Upper lobe of left lung (tissue), 6 donors: ENCODE measurements around the gene SMARCA1. TPM values are rescaled to one million over a fixed set of nuclear protein-coding genes. Genes with fewer than 3 reads are reported as not detected.
A peak's percentile ranks its signal among the peaks of the same experiment; 100 is the strongest.
"Not testable (repeated sequence)": the region's sequence is repeated elsewhere in the genome, so short reads cannot be mapped to it uniquely, and the experiment has no call there.

ENCODE experiments used
- ATAC-seq, 2 donors: fragments of 200-7000 bp; cut with Tn5 transposase; one replicate each; pipeline ENCODE4 v1.9.1; 2022; ENCODE audit warnings: mild to moderate bottlenecking in 2 of 2, moderate library complexity in 2 of 2; ENCODE audit not compliant: low FRiP score in 2 of 2
- DNase-seq, 2 donors: peaks; one replicate each; pipeline ENCODE4 v3.0.0-alpha.2; 2019 to 2020
- H3K27ac ChIP-seq, 4 donors: fragments of 200-600 bp; sonication (generic); one replicate each; pipeline ENCODE4 v1.5.1; 2016 to 2019
- H3K27me3 ChIP-seq, 4 donors: fragments of 200-600 bp; sonication (generic); one replicate each; pipeline ENCODE4 v1.5.1; 2017 to 2019
- H3K36me3 ChIP-seq, 4 donors: fragments of 200-600 bp; sonication (generic); one replicate each; pipeline ENCODE4 v1.5.1; 2016 to 2019
- H3K4me1 ChIP-seq, 4 donors: fragments of 200-600 bp; sonication (generic); one replicate each; pipeline ENCODE4 v1.5.1; 2018 to 2019
- H3K4me3 ChIP-seq, 4 donors: fragments of 200-600 bp; sonication (generic); one replicate each; pipeline ENCODE4 v1.5.1; 2017 to 2019; ENCODE audit warnings: mild to moderate bottlenecking in 2 of 4, moderate library complexity in 1 of 4
- H3K9me3 ChIP-seq, 4 donors: fragments of 200-600 bp; sonication (generic); one replicate each; pipeline ENCODE4 v1.5.1; 2018 to 2019
- CTCF ChIP-seq, 6 experiments: fragments of 450-650 bp in 4 of 6; fragments of 200-600 bp in 2 of 6; sonication (generic) in 2 of 6; IDR thresholded peaks; one replicate each; pipeline ENCODE4 v1.5.1; 2016 to 2019; ENCODE audit warnings: antibody characterized with exemption in 6 of 6
- EP300 ChIP-seq, 4 donors: sonication (generic); formaldehyde crosslinking; IDR thresholded peaks; one replicate each; pipeline ENCODE4 v1.5.1; 2017; ENCODE audit warnings: antibody characterized with exemption in 4 of 4, control low read depth in 2 of 4
- POLR2A ChIP-seq, 4 donors: fragments of 450-650 bp; IDR thresholded peaks; one replicate each; pipeline ENCODE4 v1.5.1; 2016 to 2017; ENCODE audit warnings: antibody characterized with exemption in 4 of 4, mild to moderate bottlenecking in 2 of 4
- POLR2AphosphoS5 ChIP-seq, 2 donors: sonication (generic); formaldehyde crosslinking; IDR thresholded peaks; one replicate each; pipeline ENCODE4 v1.5.1; 2017; ENCODE audit warnings: antibody characterized with exemption in 2 of 2
- WGBS, 2 donors: methylation state at CpG; one replicate each; pipeline ENCODE4 v1.1.5; 2017 to 2018; 5-methylcytosine and 5-hydroxymethylcytosine counted together
- total RNA-seq, 6 donors: library from RNA; depleted of rRNA in 4 of 6; stranded (reverse); fragments of >200 nt in 4 of 6; gene quantifications; one replicate each; pipeline versions ENCODE4 v1.1.0 to v1.2.1, GENCODE V29; 2016 to 2021
- donor health status: DM: no; HTN: no; CAD: no; lungs with moderate emphysema.
- donor health status: DM: no; HTN: yes; CAD: no; lungs with severe emphysema.

The SMARCA1 gene
- total RNA-seq, 6 donors from 2014 or later = 18.3 to 44.7 (median 29.5) TPM

DNA sequence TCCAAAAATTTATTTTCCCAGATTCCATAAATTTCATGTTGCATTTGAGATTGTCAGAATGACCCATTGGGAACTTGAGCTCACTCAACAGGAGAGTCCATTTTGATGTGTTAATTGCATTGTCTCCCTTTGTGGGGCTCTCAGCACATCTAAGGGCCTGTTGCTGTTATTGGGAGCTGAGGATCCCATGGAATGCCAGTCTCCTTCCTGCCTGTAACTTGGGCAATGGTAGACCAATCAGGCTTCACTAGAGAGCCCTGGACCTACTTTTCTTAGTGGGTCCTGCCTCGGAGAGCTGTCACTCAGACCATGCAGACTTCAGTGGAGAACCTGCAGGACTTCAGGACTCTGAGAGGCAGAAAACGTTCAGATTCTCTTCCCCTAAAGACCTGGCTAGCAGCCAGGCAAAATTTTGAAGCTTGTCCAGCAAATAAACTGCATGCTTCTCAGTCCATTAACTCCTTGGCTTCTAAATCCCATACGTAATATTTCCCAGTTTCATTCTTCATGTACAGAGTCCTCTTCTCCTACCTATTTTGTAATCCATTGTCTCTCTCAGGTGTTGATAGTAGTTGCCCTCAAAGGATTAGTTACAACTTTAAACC lies 41.9 kb upstream of the SMARCA1 start:
- H3K27me3 ChIP-seq = no peaks in the 10 kb centered on the region
- peak in 1 of 2 donors; percentile 40 for ATAC-seq
- no peaks in the 10 kb centered on the region for H3K4me1 ChIP-seq
- 24 to 33% methylated on average over 3 of the region's 3 CpGs for WGBS, 2 donors
- H3K27ac ChIP-seq = no peak overlapping the region
- DNase-seq = no peak
- H3K4me3 ChIP-seq = no peak overlapping the region
- H3K36me3 ChIP-seq = peaks cover 0 to 33% (median 0%) of the 10 kb centered on the region in 4 donors
- TF ChIP-seq POLR2A (IDR thresholded peaks at IDR 0.05) = no peak
- no peaks in the 10 kb centered on the region for H3K9me3 ChIP-seq

DNA sequence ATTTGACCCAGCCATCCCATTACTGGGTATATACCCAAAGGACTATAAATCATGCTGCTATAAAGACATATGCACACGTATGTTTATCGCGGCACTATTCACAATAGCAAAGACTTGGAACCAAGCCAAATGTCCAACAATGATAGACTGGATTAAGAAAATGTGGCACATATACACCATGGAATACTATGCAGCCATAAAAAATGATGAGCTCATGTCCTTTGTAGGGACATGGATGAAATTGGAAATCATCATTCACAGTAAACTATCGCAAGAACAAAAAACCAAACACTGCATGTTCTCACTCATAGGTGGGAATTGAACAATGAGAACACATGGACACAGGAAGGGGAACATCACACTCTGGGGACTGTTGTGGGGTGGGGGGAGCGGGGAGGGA lies 41.1 kb upstream of the SMARCA1 start:
- WGBS, 2 donors = 85 to 100% methylated on average over 2 to 4 of the region's 5 CpGs
- not testable (repeated sequence) for H3K27me3 ChIP-seq, H3K4me3 ChIP-seq, H3K9me3 ChIP-seq, ATAC-seq, H3K4me1 ChIP-seq, DNase-seq, H3K27ac ChIP-seq
- H3K36me3 ChIP-seq = peaks cover 0 to 36% (median 0%) of the 10 kb centered on the region in 4 donors

- Histone ChIP-seq H3K4me1 (no peaks in the 10 kb centered on the region), H3K9me3 (no peaks in the 10 kb centered on the region), H3K27ac (no peak overlapping the region), H3K4me3 (no peak overlapping the region), H3K27me3 (no peaks in the 10 kb centered on the region), H3K36me3 (peaks cover 0 to 38% (median 0%) of the 10 kb centered on the region in 4 donors)
- ATAC-seq (no peak), DNase-seq (no peak)
- no peak for TF ChIP-seq EP300 (IDR thresholded peaks at IDR 0.05)
- no peak for TF ChIP-seq POLR2A (IDR thresholded peaks at IDR 0.05)
- no peak for TF ChIP-seq POLR2AphosphoS5 (IDR thresholded peaks at IDR 0.05)
- TF ChIP-seq CTCF (IDR thresholded peaks at IDR 0.05) = no peak
- 59 to 81% methylated on average over 3 of the region's 3 CpGs for WGBS, 2 donors
Measured at GRCh38 chrX:129561453-129561852, 38.2 kb upstream of the SMARCA1 start.

DNA sequence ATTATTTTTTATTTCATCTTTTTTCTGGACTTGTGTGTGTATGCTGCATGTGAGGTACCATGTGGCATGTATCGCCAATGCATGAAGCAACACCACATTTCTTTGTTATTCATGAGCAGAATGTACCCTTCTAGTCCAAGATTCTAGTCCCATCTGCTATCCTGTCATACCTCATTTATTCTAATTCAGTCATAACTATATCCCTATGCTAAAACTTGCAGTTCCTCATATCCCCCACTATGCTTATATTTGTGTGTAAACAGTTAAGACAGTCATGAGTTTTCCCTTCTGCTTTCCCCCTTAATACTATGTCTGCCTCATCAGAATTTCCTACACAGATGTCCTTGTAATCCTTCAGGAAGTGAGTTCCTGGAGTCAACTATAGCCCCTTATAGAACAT lies 36.5 kb upstream of the SMARCA1 start:
- 100% methylated on average over 1 of the region's 1 CpG for WGBS, 2 donors
- no peak for ATAC-seq
- no peak overlapping the region for H3K4me3 ChIP-seq

DNA sequence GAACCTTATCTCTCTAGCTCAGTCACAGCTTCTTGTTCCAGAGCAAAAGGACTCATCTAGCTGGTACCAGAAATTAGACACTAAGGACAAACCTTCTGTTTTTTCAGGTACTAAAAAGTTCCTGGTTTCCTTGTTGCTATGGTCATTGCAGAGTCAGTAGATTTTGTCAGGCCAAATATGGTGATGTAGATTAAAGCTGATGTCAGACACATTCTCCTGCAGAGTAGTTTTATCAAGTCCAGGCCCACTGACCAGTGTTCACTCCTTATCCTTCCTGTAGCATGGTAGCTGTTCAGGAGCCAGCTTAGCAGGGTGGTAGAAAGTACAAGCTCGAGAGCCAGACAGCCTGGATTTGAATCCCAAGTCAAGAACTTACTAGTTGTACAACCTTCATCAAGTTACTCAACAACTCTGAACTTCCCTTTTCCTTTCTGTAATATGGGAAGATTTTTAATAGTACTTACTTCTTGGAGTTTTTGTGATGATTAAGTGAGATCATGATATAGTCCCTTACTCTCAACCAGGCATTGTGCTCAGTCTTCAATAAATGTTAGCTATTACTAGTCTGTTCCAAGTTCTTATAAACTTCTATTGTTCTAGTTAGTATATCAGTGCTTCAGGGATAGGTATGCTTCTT lies 34.7 kb upstream of the SMARCA1 start:
- H3K27me3 ChIP-seq = no peaks in the 10 kb centered on the region
- TF ChIP-seq CTCF (IDR thresholded peaks at IDR 0.05) (no peak), POLR2A (IDR thresholded peaks at IDR 0.05) (no peak), EP300 (IDR thresholded peaks at IDR 0.05) (no peak), POLR2AphosphoS5 (IDR thresholded peaks at IDR 0.05) (no peak)
- no peaks in the 10 kb centered on the region for H3K4me1 ChIP-seq
- H3K27ac ChIP-seq = no peak overlapping the region
- no peak overlapping the region for H3K4me3 ChIP-seq
- no peaks in the 10 kb centered on the region for H3K9me3 ChIP-seq
- WGBS, 2 donors = 73 to 77% methylated on average over 1 of the region's 1 CpG
- no peak for ATAC-seq
- no peak for DNase-seq
- peaks cover 0 to 37% (median 0%) of the 10 kb centered on the region in 4 donors for H3K36me3 ChIP-seq

More for the DNA sequence above, 36.5 kb upstream of the SMARCA1 start:
- Histone ChIP-seq H3K4me1 (no peaks in the 10 kb centered on the region), H3K36me3 (peaks cover 0 to 42% (median 0%) of the 10 kb centered on the region in 4 donors), H3K9me3 (no peaks in the 10 kb centered on the region), H3K27ac (no peak overlapping the region), H3K27me3 (no peaks in the 10 kb centered on the region)
- no peak for DNase-seq
- no peak for TF ChIP-seq POLR2A (IDR thresholded peaks at IDR 0.05)
- TF ChIP-seq POLR2AphosphoS5 (IDR thresholded peaks at IDR 0.05) = no peak
- no peak for TF ChIP-seq CTCF (IDR thresholded peaks at IDR 0.05)
- no peak for TF ChIP-seq EP300 (IDR thresholded peaks at IDR 0.05)
